Endothelial cell of umbilical vein (primary cell): ENCODE results near the gene KCNN3. TPM values are rescaled to one million over a fixed set of nuclear protein-coding genes. Genes with fewer than 3 reads are reported as not detected.

Source experiments
- BruUV-seq: library from RNA; stranded (reverse); fragments of 400-500 nt; replicated peaks from 2 replicates; lab custom pipeline; 2021; lab: Mats Ljungman, UMichigan
- CTCF ChIA-PET: fragments of 300-600, 350-600 bp; sonication (Branson Sonifier 250); formaldehyde crosslinking; loops from one replicate; lab custom pipeline; 2021; ENCODE audit warnings: antibody characterized with exemption, inconsistent platforms; lab: Charles Lee
- POLR2A ChIA-PET: fragments of 300-600, 350-600 bp; sonication (Branson Sonifier 250); formaldehyde crosslinking; loops from one replicate; lab custom pipeline; 2021; ENCODE audit warnings: antibody characterized with exemption, inconsistent platforms; lab: Charles Lee
- DNase-seq: peaks from one replicate; pipeline ENCODE4 v3.0.0-alpha.2; 2011; ENCODE audit warnings: low read depth, low spot score
- FAIRE-seq: peaks from 2 replicates; lab custom pipeline; 2011; peaks lifted over from hg19 to GRCh38; lab: Jason Lieb, UNC
- H2AFZ ChIP-seq: 2 replicates; pipeline ENCODE4 v1.6.0; 2012; ENCODE audit warnings: low read depth, low read length, control low read depth, inconsistent platforms
- H3K27ac ChIP-seq: 2 replicates; pipeline ENCODE4 v1.5.1; 2011; ENCODE audit warnings: low read depth, mild to moderate bottlenecking, control low read depth, low read length, moderate library complexity; ENCODE audit not compliant: insufficient read depth
- H3K27me3 ChIP-seq, 2 experiments: 2 replicates each; pipeline versions ENCODE4 v1.6.0 to v1.6.1; 2011; ENCODE audit warnings: low read length in 2 of 2, mixed read lengths in 1 of 2; ENCODE audit not compliant: control insufficient read depth in 2 of 2, insufficient read depth in 2 of 2
- H3K36me3 ChIP-seq, 2 experiments: 2 replicates in 1 of 2; 3 replicates in 1 of 2; pipeline ENCODE4 v1.5.1; 2011; ENCODE audit warnings: low read length in 2 of 2, mild to moderate bottlenecking in 1 of 2, moderate library complexity in 1 of 2; ENCODE audit not compliant: control insufficient read depth in 2 of 2, insufficient read depth in 2 of 2; ENCODE audit errors: extremely low read depth in 1 of 2
- H3K4me1 ChIP-seq: 3 replicates; pipeline ENCODE4 v1.5.1; 2011; ENCODE audit warnings: mild to moderate bottlenecking, low read length; ENCODE audit not compliant: control insufficient read depth, insufficient read depth; ENCODE audit errors: extremely low read depth
- H3K4me2 ChIP-seq: 2 replicates; pipeline ENCODE4 v1.6.1; 2011; ENCODE audit warnings: low read length, control low read depth, mixed read lengths; ENCODE audit not compliant: insufficient read depth
- H3K4me3 ChIP-seq, 3 experiments: fragments of 200-600 bp in 1 of 3; sonication (generic), shearing (Covaris generic) in 1 of 3; replicated peaks in 1 of 3; 2 replicates each; pipeline ENCODE4 v1.5.1; 2011 to 2016; ENCODE audit warnings: control low read depth in 3 of 3, low read length in 3 of 3, mild to moderate bottlenecking in 2 of 3, inconsistent platforms in 1 of 3, low read depth in 1 of 3, moderate library complexity in 1 of 3; ENCODE audit not compliant: insufficient read depth in 1 of 3
- H3K79me2 ChIP-seq: 2 replicates; pipeline ENCODE4 v1.6.0; 2012; ENCODE audit warnings: low read length, inconsistent platforms; ENCODE audit not compliant: control insufficient read depth, insufficient read depth
- H3K9ac ChIP-seq: replicated peaks from 2 replicates; pipeline ENCODE3; 2011; ENCODE audit warnings: low read length, control low read depth; ENCODE audit not compliant: insufficient read depth; ENCODE audit errors: extremely low read depth
- H3K9me1 ChIP-seq: replicated peaks from 3 replicates; pipeline ENCODE4 v1.6.0; 2011; ENCODE audit warnings: mild to moderate bottlenecking, low read length; ENCODE audit not compliant: control insufficient read depth, insufficient read depth; ENCODE audit errors: extremely low read depth
- H3K9me3 ChIP-seq: replicated peaks from 2 replicates; pipeline ENCODE4 v1.5.1; 2012; ENCODE audit warnings: low read length, inconsistent platforms; ENCODE audit not compliant: control insufficient read depth, insufficient read depth
- H4K20me1 ChIP-seq: replicated peaks from 2 replicates; pipeline ENCODE3; 2011; ENCODE audit warnings: mild to moderate bottlenecking, low read length; ENCODE audit not compliant: control insufficient read depth, insufficient read depth; ENCODE audit errors: extremely low read depth
- EZH2 ChIP-seq: IDR thresholded peaks from 2 replicates; pipeline ENCODE4 v1.6.1; 2012; ENCODE audit warnings: borderline replicate concordance, low read depth, mild to moderate bottlenecking, moderate library complexity, low read length, inconsistent platforms; ENCODE audit not compliant: severe bottlenecking
- FOS ChIP-seq: IDR thresholded peaks from 2 replicates; pipeline ENCODE4 v1.6.1; 2011; ENCODE audit warnings: mild to moderate bottlenecking, low read length, moderate library complexity, borderline replicate concordance; ENCODE audit not compliant: insufficient read depth
- GATA2 ChIP-seq: IDR thresholded peaks from 2 replicates; pipeline ENCODE4 v1.7.0; 2011; ENCODE audit warnings: low read depth, mild to moderate bottlenecking, moderate library complexity, mixed read lengths, low read length; ENCODE audit not compliant: insufficient read length, insufficient read depth
- JUN ChIP-seq: IDR thresholded peaks from 2 replicates; pipeline ENCODE4 v1.6.1; 2011; ENCODE audit warnings: borderline replicate concordance, low read depth; ENCODE audit not compliant: insufficient read length, insufficient read depth
- MAX ChIP-seq: IDR thresholded peaks from 2 replicates; pipeline ENCODE4 v1.6.1; 2011; ENCODE audit not compliant: insufficient read depth, insufficient read length
- MYC ChIP-seq: IDR thresholded peaks from one replicate; pipeline ENCODE4 v1.6.1; 2011; ENCODE audit warnings: mild to moderate bottlenecking, low read depth, low read length
- POLR2A ChIP-seq: IDR thresholded peaks from 2 replicates; pipeline ENCODE4 v1.6.1; 2012; ENCODE audit warnings: low read depth, mild to moderate bottlenecking, control low read depth, low read length
- POLR2AphosphoS5 ChIP-seq: IDR thresholded peaks from 2 replicates; pipeline ENCODE4 v1.6.1; 2012; ENCODE audit warnings: low read depth, mild to moderate bottlenecking, control low read depth, low read length, moderate library complexity; ENCODE audit not compliant: insufficient read depth
- dilution Hi-C: fragments of 300-500 bp; cut with MboI; formaldehyde crosslinking; loops from one replicate; pipeline ENCODE4 v1.15.0; 2019; ENCODE audit warnings: low sequenced_read_pairs; ENCODE audit not compliant: extremely low pct_ligation_motif_present
- intact Hi-C: fragments of 100-400 bp; cut with micrococcal nuclease; formaldehyde crosslinking; loops from one replicate; pipeline ENCODE4 v1.10.0; 2022
- polyA plus RNA-seq, 4 experiments: library from polyadenylated mRNA; depleted of rRNA in 3 of 4; stranded (reverse) in 3 of 4; unstranded in 1 of 4; fragments of >200 nt; gene quantifications; 2 replicates each; pipeline versions ENCODE4 v1.2.1 to v1.2.3, GENCODE V29; 2011 to 2012; ENCODE audit warnings: missing spikeins in 1 of 4
- total RNA-seq: library from RNA; stranded (reverse); gene quantifications from 2 replicates; pipeline ENCODE4 v1.2.3, GENCODE V29; 2021
- TF ChIP-seq, protein P1 (sequence below), 2 donors: IDR thresholded peaks; 1 replicate in 1 of 2; 2 replicates in 1 of 2; pipeline ENCODE4 v1.5.1; 2011; ENCODE audit warnings: low read length in 2 of 2, mild to moderate bottlenecking in 2 of 2, moderate library complexity in 2 of 2, control low read depth in 1 of 2, inconsistent platforms in 1 of 2, low read depth in 1 of 2; ENCODE audit not compliant: insufficient read depth in 1 of 2; ENCODE audit errors: extremely low read depth in 1 of 2

The KCNN3 gene
- total and polyA plus RNA-seq, 2 donors (not counting 3 experiments of a cell fraction or from before 2014, with no cell fraction given): 0.91 to 1.1 TPM

GRCh38 chr1:154661110-154661509 is 209.0 kb downstream of the KCNN3 start:
- Histone ChIP-seq H3K9me3 (no peaks in the 10 kb centered on the region), H3K4me2 (no peak overlapping the region), H2AFZ (no peak overlapping the region), H3K36me3 (no peaks in the 10 kb centered on the region), H3K4me1 (no peaks in the 10 kb centered on the region), H4K20me1 (no peaks in the 10 kb centered on the region), H3K4me3 (no peak overlapping the region), H3K9me1 (no peaks in the 10 kb centered on the region), H3K27me3 (peaks cover 13 to 50% of the 10 kb centered on the region in 2 experiments), H3K79me2 (no peaks in the 10 kb centered on the region), H3K27ac (no peak overlapping the region), H3K9ac (no peak overlapping the region)
- FAIRE-seq (no peak), DNase-seq (no peak)
- POLR2A ChIA-PET: no interaction called here
- intact Hi-C loops: no loop called here
- TF ChIP-seq, protein P1, sequence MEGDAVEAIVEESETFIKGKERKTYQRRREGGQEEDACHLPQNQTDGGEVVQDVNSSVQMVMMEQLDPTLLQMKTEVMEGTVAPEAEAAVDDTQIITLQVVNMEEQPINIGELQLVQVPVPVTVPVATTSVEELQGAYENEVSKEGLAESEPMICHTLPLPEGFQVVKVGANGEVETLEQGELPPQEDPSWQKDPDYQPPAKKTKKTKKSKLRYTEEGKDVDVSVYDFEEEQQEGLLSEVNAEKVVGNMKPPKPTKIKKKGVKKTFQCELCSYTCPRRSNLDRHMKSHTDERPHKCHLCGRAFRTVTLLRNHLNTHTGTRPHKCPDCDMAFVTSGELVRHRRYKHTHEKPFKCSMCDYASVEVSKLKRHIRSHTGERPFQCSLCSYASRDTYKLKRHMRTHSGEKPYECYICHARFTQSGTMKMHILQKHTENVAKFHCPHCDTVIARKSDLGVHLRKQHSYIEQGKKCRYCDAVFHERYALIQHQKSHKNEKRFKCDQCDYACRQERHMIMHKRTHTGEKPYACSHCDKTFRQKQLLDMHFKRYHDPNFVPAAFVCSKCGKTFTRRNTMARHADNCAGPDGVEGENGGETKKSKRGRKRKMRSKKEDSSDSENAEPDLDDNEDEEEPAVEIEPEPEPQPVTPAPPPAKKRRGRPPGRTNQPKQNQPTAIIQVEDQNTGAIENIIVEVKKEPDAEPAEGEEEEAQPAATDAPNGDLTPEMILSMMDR (IDR thresholded peaks at IDR 0.05; ENCODE audit: extremely low read depth in 1 of 2, insufficient read depth in 1 of 2, low read depth in 1 of 2, low read length in 2 of 2): no peak
- TF ChIP-seq POLR2AphosphoS5 (no peak), MAX (no peak)
- CTCF ChIA-PET: no interaction called here
- dilution Hi-C loops: no loop called here
- BruUV-seq: no TSS peak

DNA sequence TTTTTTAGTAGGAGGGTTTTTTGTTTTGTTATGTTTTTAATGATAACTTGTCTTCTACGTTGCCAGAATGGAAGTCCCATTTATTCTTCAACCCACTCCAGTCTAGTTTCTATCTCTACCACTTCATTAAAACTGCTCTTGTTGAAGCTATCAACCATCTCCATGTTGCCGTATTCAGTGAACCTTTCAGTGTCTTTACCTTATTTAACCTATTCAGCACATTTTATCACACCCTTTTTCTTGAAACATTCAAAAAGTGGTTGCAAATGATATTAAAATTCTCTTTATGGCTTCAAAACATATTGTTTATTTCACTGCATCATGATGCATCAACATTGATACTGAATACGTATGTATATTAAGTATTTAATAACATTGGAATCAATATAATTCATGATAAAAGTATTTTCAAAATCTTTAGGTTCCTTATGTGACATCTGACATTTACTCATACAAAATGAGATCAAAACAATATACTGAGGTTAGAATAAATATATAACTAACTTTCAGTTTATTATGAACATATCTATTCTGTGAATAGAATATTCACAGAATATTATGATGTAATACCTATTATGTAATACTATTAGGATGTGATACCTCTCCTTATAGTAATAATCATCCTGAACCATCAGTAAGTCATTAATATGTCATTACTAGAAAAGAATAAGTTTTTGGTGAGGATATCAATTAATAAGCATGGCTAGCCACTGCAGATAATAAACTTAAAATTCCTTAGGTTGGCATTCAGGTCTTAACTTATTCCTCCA is 210.1 kb downstream of the KCNN3 start:
- TF ChIP-seq, protein P1 (IDR thresholded peaks at IDR 0.05; ENCODE audit: extremely low read depth in 1 of 2, insufficient read depth in 1 of 2, low read depth in 1 of 2, low read length in 2 of 2): no peak
- TF ChIP-seq FOS (no peak), MYC (no peak), POLR2AphosphoS5 (no peak), MAX (no peak), EZH2 (no peak), GATA2 (no peak), JUN (no peak), POLR2A (no peak)
- no peaks in the 10 kb centered on the region for H3K36me3 ChIP-seq
- DNase-seq (no peak), FAIRE-seq (no peak)
- H3K9me3 ChIP-seq: no peaks in the 10 kb centered on the region
- no peak overlapping the region for H2AFZ ChIP-seq
- H3K4me2 ChIP-seq: no peak overlapping the region
- ChIA-PET POLR2A (no interaction called here), CTCF (interaction anchor here (1.0 kb wide), 1 partner anchor 9 kb away, joined by 6 read pairs; no protein-coding TSS in a partner anchor)
- no peaks in the 10 kb centered on the region for H3K4me1 ChIP-seq
- no peaks in the 10 kb centered on the region for H3K79me2 ChIP-seq
- H3K9me1 ChIP-seq: no peaks in the 10 kb centered on the region
- no TSS peak for BruUV-seq
- intact Hi-C loops: no loop called here
- H3K9ac ChIP-seq: no peak overlapping the region
- H3K4me3 ChIP-seq: no peak overlapping the region
- H4K20me1 ChIP-seq: no peaks in the 10 kb centered on the region
- H3K27me3 ChIP-seq: peaks cover 13 to 53% of the 10 kb centered on the region in 2 experiments
- H3K27ac ChIP-seq: no peak overlapping the region
- dilution Hi-C loops: no loop called here
